ENCODE measurements around the gene FAM199X.
"Not testable (repeated sequence)": the region's sequence is repeated elsewhere in the genome, so short reads cannot be mapped to it uniquely, and the experiment has no call there.

Gene FAM199X

GRCh38 chrX:104193485-104193884, 27.2 kb downstream of the FAM199X start:
- no peak for ATAC-seq

GRCh38 chrX:104195013-104195412, 28.8 kb downstream of the FAM199X start:
- ATAC-seq = no peak

GRCh38 chrX:104195489-104196084, 29.3 kb downstream of the FAM199X start:
- no peak for ATAC-seq

- ATAC-seq = no peak
Observed at GRCh38 chrX:104205548-104205947, 39.3 kb downstream of the FAM199X start.

GRCh38 chrX:104211187-104211586, 44.9 kb downstream of the FAM199X start:
- no peak for ATAC-seq

- ATAC-seq = not testable (repeated sequence)
Observed at GRCh38 chrX:104230060-104230459, 63.8 kb downstream of the FAM199X start.
